HepG2 (cell line): Measurements from ENCODE around the gene NFE2L2. TPM values are rescaled to one million over a fixed set of nuclear protein-coding genes. Genes with fewer than 3 reads are reported as not detected.

ENCODE experiments used
- ADNP ChIP-seq: sonication (generic); formaldehyde crosslinking; IDR thresholded peaks from 2 replicates; pipeline ENCODE4 v1.4.0; 2020; ENCODE audit warnings: missing genetic modification reagents
- ARID2 ChIP-seq: sonication (generic); formaldehyde crosslinking; IDR thresholded peaks from 2 replicates; pipeline ENCODE4 v1.8.1; 2022; ENCODE audit warnings: mild to moderate bottlenecking, missing genetic modification reagents, borderline replicate concordance
- FOXJ3 ChIP-seq: sonication (generic); formaldehyde crosslinking; IDR thresholded peaks from 2 replicates; pipeline ENCODE4 v1.4.0; 2020; ENCODE audit warnings: missing genetic modification reagents, mild to moderate bottlenecking, borderline replicate concordance
- FOXP1 ChIP-seq, 2 experiments: fragments of 450-650 bp in 1 of 2; IDR thresholded peaks; 2 replicates each; pipeline ENCODE4 v1.6.1; 2017 to 2018; ENCODE audit warnings: antibody characterized with exemption in 1 of 2
- MTERF4 ChIP-seq: sonication (generic); formaldehyde crosslinking; IDR thresholded peaks from 2 replicates; pipeline ENCODE4 v1.8.0; 2023; ENCODE audit warnings: mild to moderate bottlenecking, missing genetic modification reagents
- PCBP1 ChIP-seq: fragments of 200-400 bp; formaldehyde crosslinking; IDR thresholded peaks from 2 replicates; pipeline ENCODE4 v1.6.1; 2017; ENCODE audit warnings: mild to moderate bottlenecking, low read depth, low read length, borderline replicate concordance
- RFX5 ChIP-seq: IDR thresholded peaks from 2 replicates; pipeline ENCODE4 v1.6.1; 2011; ENCODE audit warnings: low read depth, low read length, improper control_type of control experiment
- SP2 ChIP-seq: sonication (generic); formaldehyde crosslinking; IDR thresholded peaks from 2 replicates; pipeline ENCODE4 v1.5.1; 2020; ENCODE audit warnings: mild to moderate bottlenecking, missing genetic modification reagents
- ZBTB43 ChIP-seq: sonication (generic); formaldehyde crosslinking; conservative IDR thresholded peaks from 2 replicates; pipeline ENCODE4 v1.4.0; 2020; ENCODE audit warnings: missing genetic modification reagents
- ZBTB7A ChIP-seq: sonication (generic); formaldehyde crosslinking; IDR thresholded peaks from 2 replicates; pipeline ENCODE4 v1.8.0; 2022; ENCODE audit warnings: mild to moderate bottlenecking, missing genetic modification reagents
- ZC3H13 ChIP-seq: sonication (generic); formaldehyde crosslinking; IDR thresholded peaks from 2 replicates; pipeline ENCODE4 v1.8.1; 2023; ENCODE audit warnings: mild to moderate bottlenecking, missing genetic modification reagents, moderate library complexity
- ZNF138 ChIP-seq: sonication (generic); formaldehyde crosslinking; IDR thresholded peaks from 2 replicates; pipeline ENCODE4 v1.5.0; 2020; ENCODE audit warnings: mild to moderate bottlenecking, low read depth, missing genetic modification reagents
- ZNF225 ChIP-seq: sonication (generic); formaldehyde crosslinking; IDR thresholded peaks from 2 replicates; pipeline ENCODE4 v1.4.0; 2020; ENCODE audit warnings: mild to moderate bottlenecking, missing genetic modification reagents
- ZNF232 ChIP-seq: sonication (generic); formaldehyde crosslinking; IDR thresholded peaks from 2 replicates; pipeline ENCODE4 v1.4.0; 2020; ENCODE audit warnings: missing genetic modification reagents, borderline replicate concordance
- ZNF33B ChIP-seq: sonication (generic); formaldehyde crosslinking; IDR thresholded peaks from 2 replicates; pipeline ENCODE4 v1.5.1; 2020; ENCODE audit warnings: mild to moderate bottlenecking, missing genetic modification reagents
- ZNF350 ChIP-seq: sonication (generic); formaldehyde crosslinking; IDR thresholded peaks from 2 replicates; pipeline ENCODE4 v1.4.0; 2020; ENCODE audit warnings: mild to moderate bottlenecking, low read depth, missing genetic modification reagents, borderline replicate concordance
- ZNF407 ChIP-seq: sonication (generic); formaldehyde crosslinking; IDR thresholded peaks from one replicate; pipeline ENCODE4 v1.5.1; 2020; ENCODE audit warnings: mild to moderate bottlenecking, missing genetic modification reagents; ENCODE audit errors: not compliant biosample characterization
- ZNF556 ChIP-seq: sonication (generic); formaldehyde crosslinking; IDR thresholded peaks from 2 replicates; pipeline ENCODE4 v1.4.0; 2020; ENCODE audit warnings: mild to moderate bottlenecking, missing genetic modification reagents, borderline replicate concordance
- ZNF713 ChIP-seq: sonication (generic); formaldehyde crosslinking; IDR thresholded peaks from 2 replicates; pipeline ENCODE4 v1.4.0; 2020; ENCODE audit warnings: mild to moderate bottlenecking, missing genetic modification reagents
- ZNF749 ChIP-seq: sonication (generic); formaldehyde crosslinking; IDR thresholded peaks from 2 replicates; pipeline ENCODE4 v1.8.0; 2022; ENCODE audit warnings: mild to moderate bottlenecking, missing genetic modification reagents, moderate library complexity, borderline replicate concordance
- polyA plus RNA-seq, 8 experiments: library from polyadenylated mRNA; depleted of rRNA in 3 of 8; stranded (reverse) in 7 of 8; unstranded in 1 of 8; fragments of >200 nt; fragmentation: Illumina TruSeq in 4 of 8; extraction: Trizol in 4 of 8; gene quantifications; 2 replicates each; pipeline versions ENCODE4 v1.2.1 to v1.2.3, GENCODE V29; 2011 to 2016; ENCODE audit warnings: low read depth in 4 of 8, missing spikeins in 1 of 8, mixed read lengths in 1 of 8; ENCODE audit not compliant: insufficient read depth in 1 of 8
- total RNA-seq, 5 experiments: library from RNA; depleted of rRNA; stranded (reverse); fragments of >200 nt; fragmentation: Illumina TruSeq; extraction: Trizol; gene quantifications; 2 replicates each; pipeline ENCODE4 v1.2.3, GENCODE V29; 2016; ENCODE audit warnings: low read depth in 1 of 5

Gene NFE2L2
- total and polyA plus RNA-seq, 2 of the 13 experiments (the other 11 are each of a cell fraction or from before 2014, with no cell fraction given), result 84.6 to 215 TPM

GRCh38 chr2:177264209-177264692, 276 bp downstream of the NFE2L2 start (continued):
- no peak for TF ChIP-seq ZNF407
- no peak for TF ChIP-seq ZBTB43
- TF ChIP-seq RFX5, result no peak
- no peak for TF ChIP-seq FOXJ3 (CRISPR knock-in tag)
- peak; percentile 47; the same call in 1 of the 2 replicates for TF ChIP-seq ZNF225 (CRISPR knock-in tag)
- TF ChIP-seq SP2 (CRISPR knock-in tag), result peak; percentile 21; the same call in 1 of the 2 replicates
- TF ChIP-seq ZNF749, result peak; percentile 11; the same call in 1 of the 2 replicates
- TF ChIP-seq ZNF138 (CRISPR knock-in tag), result 0 out of 2 replicates have a peak, but pooled peaks have one; percentile 42
- no peak for TF ChIP-seq ZNF350
- TF ChIP-seq MTERF4, result no peak
- no peak for TF ChIP-seq ARID2 (CRISPR knock-in tag)
- TF ChIP-seq ADNP (CRISPR knock-in tag), result no peak
- no peak for TF ChIP-seq ZNF33B (CRISPR knock-in tag)
- no peak for TF ChIP-seq FOXP1 (IDR thresholded peaks at IDR 0.05)
- TF ChIP-seq FOXP1 (CRISPR knock-in tag; IDR thresholded peaks at IDR 0.05), result no peak
- TF ChIP-seq PCBP1, result no peak
- no peak; the same call in 1 of the 2 replicates for TF ChIP-seq ZC3H13 (CRISPR knock-in tag)
- no peak for TF ChIP-seq ZBTB7A (CRISPR knock-in tag)
- no peak; the same call in 1 of the 2 replicates for TF ChIP-seq ZNF556 (CRISPR knock-in tag)
- TF ChIP-seq ZNF713 (CRISPR knock-in tag), result no peak
- no peak for TF ChIP-seq ZNF232 (CRISPR knock-in tag)
